ENCODE data around the gene GCFC2. TPM values are rescaled to one million over a fixed set of nuclear protein-coding genes. Genes with fewer than 3 reads are reported as not detected.

The GCFC2 gene
- total RNA-seq, 4 donors from 2014 or later = 39.2 to 48.1 (median 43.7) TPM

DNA sequence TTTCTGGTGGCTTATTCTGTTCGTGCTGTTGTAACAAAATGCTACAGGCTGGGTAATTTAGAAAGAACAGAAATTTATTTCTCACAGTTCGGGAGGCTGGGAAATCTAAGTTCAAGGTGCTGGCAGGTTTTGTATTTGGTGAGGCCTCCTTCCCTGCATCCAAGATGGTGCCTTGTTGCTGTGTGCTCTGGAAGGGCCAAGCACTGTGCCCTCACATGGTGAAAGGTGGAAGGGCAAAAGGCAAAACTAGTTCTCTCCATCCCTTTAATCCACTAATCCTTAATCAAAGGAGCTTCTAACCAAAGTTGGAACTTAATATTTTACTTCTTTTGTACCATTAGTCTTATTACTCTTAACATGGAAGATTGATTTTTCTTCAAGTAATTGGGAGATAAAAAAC, 56.7 kb downstream of the GCFC2 start:
- no peaks in the 10 kb centered on the region for H3K9me3 ChIP-seq
- no peak for DNase-seq
- H3K27me3 ChIP-seq = no peaks in the 10 kb centered on the region
- no peak overlapping the region for H3K4me3 ChIP-seq
- in situ Hi-C loops (cut with MboI; ENCODE audit: low sequenced_read_pairs in 4 of 4) (no loop called here), intact Hi-C loops (cut with DNase I; ENCODE audit: low total_unique reads) (no loop called here)
- ATAC-seq = no peak
- H3K36me3 ChIP-seq = peaks cover 0 to 64% of the 10 kb centered on the region in 2 donors
- H3K27ac ChIP-seq = peak overlapping the region in 2 of 4 donors; percentile 51 to 65
- H3K4me1 ChIP-seq = peaks cover 42 to 50% of the 10 kb centered on the region in 2 donors
- TF ChIP-seq, protein P1, sequence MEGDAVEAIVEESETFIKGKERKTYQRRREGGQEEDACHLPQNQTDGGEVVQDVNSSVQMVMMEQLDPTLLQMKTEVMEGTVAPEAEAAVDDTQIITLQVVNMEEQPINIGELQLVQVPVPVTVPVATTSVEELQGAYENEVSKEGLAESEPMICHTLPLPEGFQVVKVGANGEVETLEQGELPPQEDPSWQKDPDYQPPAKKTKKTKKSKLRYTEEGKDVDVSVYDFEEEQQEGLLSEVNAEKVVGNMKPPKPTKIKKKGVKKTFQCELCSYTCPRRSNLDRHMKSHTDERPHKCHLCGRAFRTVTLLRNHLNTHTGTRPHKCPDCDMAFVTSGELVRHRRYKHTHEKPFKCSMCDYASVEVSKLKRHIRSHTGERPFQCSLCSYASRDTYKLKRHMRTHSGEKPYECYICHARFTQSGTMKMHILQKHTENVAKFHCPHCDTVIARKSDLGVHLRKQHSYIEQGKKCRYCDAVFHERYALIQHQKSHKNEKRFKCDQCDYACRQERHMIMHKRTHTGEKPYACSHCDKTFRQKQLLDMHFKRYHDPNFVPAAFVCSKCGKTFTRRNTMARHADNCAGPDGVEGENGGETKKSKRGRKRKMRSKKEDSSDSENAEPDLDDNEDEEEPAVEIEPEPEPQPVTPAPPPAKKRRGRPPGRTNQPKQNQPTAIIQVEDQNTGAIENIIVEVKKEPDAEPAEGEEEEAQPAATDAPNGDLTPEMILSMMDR (IDR thresholded peaks at IDR 0.05 in 4 of 5, conservative IDR thresholded peaks at IDR 0.05 in 1 of 5) = no peak
- TF ChIP-seq POLR2A (IDR thresholded peaks at IDR 0.05) = no peak

DNA sequence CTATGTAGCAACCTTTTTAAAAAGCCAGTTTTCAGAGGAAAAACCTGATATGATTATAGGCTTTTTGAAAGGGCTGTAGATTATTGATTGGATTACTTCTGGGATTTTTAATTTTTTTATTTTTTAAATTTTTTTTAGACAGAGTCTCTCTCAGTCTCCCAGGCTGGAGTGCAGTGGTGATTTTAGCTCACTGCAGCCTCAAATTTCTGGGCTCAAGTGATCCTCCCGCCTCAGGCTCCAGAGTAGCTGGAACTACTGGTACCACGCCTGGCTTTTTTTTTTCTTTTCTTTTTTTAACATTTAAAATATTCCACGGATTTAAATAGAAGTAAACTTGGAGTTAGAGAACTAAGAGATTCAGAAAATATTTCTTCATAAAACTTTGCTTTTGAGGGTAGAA, 62.9 kb downstream of the GCFC2 start:
- Histone ChIP-seq H3K4me3 (peak overlapping the region; percentile 80 to 98 (median 92)), H3K9me3 (no peaks in the 10 kb centered on the region), H3K36me3 (peaks cover 0 to 27% of the 10 kb centered on the region in 2 donors), H3K27me3 (no peaks in the 10 kb centered on the region), H3K4me1 (peaks cover 54 to 59% of the 10 kb centered on the region in 2 donors), H3K27ac (peak overlapping the region; percentile 87 to 92 (median 88))
- TF ChIP-seq, protein P1 (IDR thresholded peaks at IDR 0.05 in 4 of 5, conservative IDR thresholded peaks at IDR 0.05 in 1 of 5) = peak in 1 of 5 experiments; percentile 26
- no peak for TF ChIP-seq POLR2A (IDR thresholded peaks at IDR 0.05)
- ATAC-seq (no peak), DNase-seq (no peak)
- in situ Hi-C loops (cut with MboI; ENCODE audit: low sequenced_read_pairs in 4 of 4) = no loop called here
- intact Hi-C loops (cut with DNase I; ENCODE audit: low total_unique reads) = loop anchor here (10.0 kb wide), 1 partner anchor 813 kb away; the partner anchor contains the start of gene HK2

DNA sequence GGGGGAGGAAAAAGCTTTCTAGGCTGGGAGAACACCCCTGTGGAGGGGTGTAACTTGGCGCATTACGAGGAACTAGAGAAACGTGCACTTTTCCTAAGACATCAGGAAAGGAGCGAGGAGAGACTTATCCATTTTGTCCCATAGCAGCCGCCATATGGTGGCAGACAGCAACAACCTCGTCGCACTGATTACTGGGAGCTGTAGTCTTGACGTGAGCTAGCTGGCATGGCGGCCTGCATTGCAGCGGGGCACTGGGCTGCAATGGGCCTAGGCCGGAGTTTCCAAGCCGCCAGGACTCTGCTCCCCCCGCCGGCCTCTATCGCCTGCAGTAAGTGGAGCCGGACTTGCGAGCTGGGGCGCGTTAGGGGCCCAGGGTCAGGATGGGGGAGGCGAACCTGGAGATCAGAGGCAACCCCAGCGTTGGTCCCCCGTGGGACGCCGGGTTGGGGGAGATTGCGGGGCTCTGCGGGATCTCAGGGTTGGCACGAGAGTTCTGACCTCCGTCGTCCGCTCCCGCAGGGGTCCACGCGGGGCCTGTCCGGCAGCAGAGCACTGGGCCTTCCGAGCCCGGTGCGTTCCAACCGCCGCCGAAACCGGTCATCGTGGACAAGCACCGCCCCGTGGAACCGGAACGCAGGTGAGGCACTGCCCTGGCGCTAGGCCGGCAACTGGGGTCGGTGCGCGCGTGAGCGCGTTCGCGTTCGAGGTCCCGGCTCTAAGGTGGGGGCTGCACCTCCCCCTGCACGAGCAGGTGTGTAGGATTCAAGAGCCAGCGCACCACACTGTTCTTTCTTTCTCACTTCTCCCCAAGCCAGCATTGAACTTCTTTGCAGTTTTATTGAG, 63.9 kb downstream of the GCFC2 start, which contains the start of gene MRPL19:
TSS of gene MRPL19 (plus strand) at position 201 of the 843 bp plus-strand sequence. CDS start at position 226, 25 bp downstream.
- intact Hi-C loops (cut with DNase I; ENCODE audit: low total_unique reads) = loop anchor here (1.0 to 10.0 kb wide), 2 partner anchors 63 to 812 kb away; partner anchors contain the start of genes GCFC2 and HK2

DNA sequence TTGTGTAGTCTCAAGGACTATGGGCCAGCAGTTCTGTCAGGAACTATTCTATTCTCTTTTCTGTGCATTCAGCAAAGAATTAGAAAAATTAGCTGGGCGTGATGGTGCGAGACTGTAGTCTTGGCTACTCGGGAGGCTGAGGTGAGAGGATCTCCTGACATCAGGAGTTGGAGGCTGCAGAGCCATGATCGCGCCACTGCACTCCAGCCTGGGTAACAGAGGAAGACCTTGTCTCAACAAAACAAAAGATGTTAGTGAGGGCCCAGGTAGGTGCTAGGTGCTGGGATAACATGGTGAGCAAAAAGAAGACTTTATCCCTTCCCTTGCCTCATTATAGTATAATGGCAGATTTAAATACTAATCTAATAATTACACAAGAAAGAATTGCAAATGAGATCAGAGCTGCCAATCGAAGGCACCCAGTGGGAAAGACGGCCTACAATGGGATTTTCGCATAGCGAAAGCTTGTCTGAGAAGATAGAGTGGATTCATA, 64.6 kb downstream of the GCFC2 start:
- Histone ChIP-seq H3K36me3 (peaks cover 0 to 12% of the 10 kb centered on the region in 2 donors), H3K27me3 (no peaks in the 10 kb centered on the region), H3K27ac (peak overlapping the region; percentile 87 to 92 (median 88)), H3K9me3 (no peaks in the 10 kb centered on the region), H3K4me1 (peaks cover 59 to 60% of the 10 kb centered on the region in 2 donors), H3K4me3 (peak overlapping the region; percentile 80 to 98 (median 92))
- no peak for TF ChIP-seq POLR2A (IDR thresholded peaks at IDR 0.05)
- TF ChIP-seq, protein P1 (IDR thresholded peaks at IDR 0.05 in 4 of 5, conservative IDR thresholded peaks at IDR 0.05 in 1 of 5) = no peak
- in situ Hi-C loops (cut with MboI; ENCODE audit: low sequenced_read_pairs in 4 of 4) (no loop called here), intact Hi-C loops (cut with DNase I; ENCODE audit: low total_unique reads) (loop anchor here (1.0 to 10.0 kb wide), 2 partner anchors 64 to 811 kb away; partner anchors contain the start of genes GCFC2 and HK2)
- ATAC-seq (no peak), DNase-seq (no peak)

More for the DNA sequence above, 63.9 kb downstream of the GCFC2 start, which contains the start of gene MRPL19:
- Histone ChIP-seq H3K27ac (peak within 1 kb of the TSS; percentile 87 to 92 (median 88)), H3K4me3 (peak within 1 kb of the TSS; percentile 80 to 98 (median 92)), H3K9me3 (no peaks in the 10 kb centered on the region), H3K4me1 (peaks cover 59 to 61% of the 10 kb centered on the region in 2 donors), H3K36me3 (peaks cover 0 to 18% of the 10 kb centered on the region in 2 donors), H3K27me3 (no peaks in the 10 kb centered on the region)
- peak; percentile 76 to 84 for ATAC-seq
- in situ Hi-C loops (cut with MboI; ENCODE audit: low sequenced_read_pairs in 4 of 4) = no loop called here
- DNase-seq = peak; percentile 84 to 86
- peak; percentile 47 to 58 for TF ChIP-seq POLR2A (IDR thresholded peaks at IDR 0.05)
- TF ChIP-seq, protein P1 (IDR thresholded peaks at IDR 0.05 in 4 of 5, conservative IDR thresholded peaks at IDR 0.05 in 1 of 5) = peak in 1 of 5 experiments; percentile 15

All from gastrocnemius medialis (tissue), 4 donors.